GM19043 (cell line): Measurements from ENCODE around the gene LRRC49.
"Not testable (repeated sequence)": the region's sequence is repeated elsewhere in the genome, so short reads cannot be mapped to it uniquely, and the experiment has no call there.

Source experiments
- ATAC-seq: cut with Tn5 transposase; IDR thresholded peaks from one replicate; pipeline ENCODE4 v1.9.1; 2021; ENCODE audit warnings: low read depth; ENCODE audit not compliant: unreplicated experiment

The LRRC49 gene

GRCh38 chr15:70967646-70968045 is 75.0 kb downstream of the LRRC49 start:
- no peak for ATAC-seq

GRCh38 chr15:70974004-70974832 is 81.6 kb downstream of the LRRC49 start:
- ATAC-seq: no peak

DNA sequence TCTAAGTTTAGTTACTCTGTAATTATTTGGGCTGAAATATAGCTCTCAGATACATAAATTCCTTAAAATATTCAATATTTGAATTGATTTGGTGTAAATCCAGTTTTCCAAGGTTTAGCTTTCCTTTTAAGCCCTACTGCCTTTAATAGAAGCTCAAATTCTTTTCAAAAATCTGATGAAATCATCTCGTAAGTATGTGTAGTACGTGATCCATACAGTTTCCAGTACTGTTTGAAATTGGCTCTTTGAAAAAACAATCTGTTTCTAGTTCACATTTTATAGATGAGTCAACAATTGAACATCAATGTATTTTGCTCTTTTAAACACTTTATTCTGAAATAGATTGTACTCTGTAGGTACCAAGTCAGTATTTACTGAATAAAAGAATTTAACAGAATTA is 84.2 kb downstream of the LRRC49 start:
- no peak for ATAC-seq

DNA sequence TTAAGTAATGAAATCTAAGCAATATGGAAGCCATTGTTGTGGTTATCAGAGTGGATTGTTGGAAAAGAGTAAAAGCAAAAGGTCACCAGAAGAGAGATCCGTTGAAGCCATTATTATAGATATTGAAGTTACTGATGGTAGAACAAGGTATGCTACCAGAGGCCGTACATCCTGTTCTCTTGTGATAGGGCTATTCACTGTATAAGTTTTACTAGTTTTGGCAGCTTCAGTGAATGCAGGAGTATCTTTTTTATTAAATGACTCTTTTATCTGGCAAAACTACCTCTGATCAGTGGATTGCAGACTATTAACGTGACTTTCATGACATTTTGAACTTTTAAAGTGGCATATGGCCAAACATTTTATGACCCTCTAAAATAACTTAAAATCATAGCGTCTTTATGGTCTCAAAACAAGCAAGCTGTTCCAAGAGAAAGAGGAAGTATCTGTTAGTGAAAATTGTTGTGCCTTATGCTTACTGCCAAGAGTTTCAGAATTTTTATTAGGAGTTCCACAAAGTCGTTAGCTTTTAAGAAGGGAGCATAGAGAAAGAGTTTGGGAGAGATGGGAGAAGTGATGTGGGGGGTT is 102.9 kb downstream of the LRRC49 start:
- ATAC-seq: no peak

GRCh38 chr15:70998319-70998718 is 105.7 kb downstream of the LRRC49 start:
- no peak for ATAC-seq

DNA sequence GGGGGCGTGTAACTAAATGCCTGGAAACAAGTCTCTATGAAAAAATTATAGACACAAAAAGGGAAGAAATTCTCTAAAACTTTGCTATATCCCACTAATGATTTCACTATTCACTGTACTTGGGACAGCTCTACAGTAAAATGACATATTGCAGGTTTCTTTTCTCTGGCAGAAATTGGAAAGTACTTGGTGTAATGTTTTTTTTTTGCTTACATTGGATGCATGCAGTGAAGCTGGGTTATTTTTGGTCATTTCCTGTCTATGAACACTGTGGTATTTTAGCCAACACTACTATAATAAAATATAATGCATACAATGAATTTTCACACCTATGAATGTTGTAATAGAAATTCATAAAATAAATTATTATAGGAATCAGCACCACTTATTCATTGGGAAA is 109.7 kb downstream of the LRRC49 start:
- ATAC-seq: no peak

DNA sequence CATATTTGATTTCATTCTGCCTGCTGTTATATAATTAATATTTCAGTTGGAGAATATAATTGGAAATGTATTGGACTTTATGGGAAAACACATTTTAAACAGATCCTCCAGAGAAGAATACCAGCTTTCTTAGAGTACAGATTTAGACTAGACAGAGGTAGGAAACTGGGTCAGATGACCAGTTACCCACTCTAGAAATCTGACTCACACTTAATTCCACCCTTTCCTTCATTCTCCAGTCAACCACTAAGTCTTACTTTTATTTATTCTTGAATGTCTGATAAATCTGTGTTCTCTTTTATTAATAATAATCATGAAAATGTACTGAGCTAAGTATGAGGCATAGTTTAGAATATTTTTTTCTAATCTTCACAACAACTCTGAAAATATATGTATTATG is 110.7 kb downstream of the LRRC49 start:
- no peak for ATAC-seq

DNA sequence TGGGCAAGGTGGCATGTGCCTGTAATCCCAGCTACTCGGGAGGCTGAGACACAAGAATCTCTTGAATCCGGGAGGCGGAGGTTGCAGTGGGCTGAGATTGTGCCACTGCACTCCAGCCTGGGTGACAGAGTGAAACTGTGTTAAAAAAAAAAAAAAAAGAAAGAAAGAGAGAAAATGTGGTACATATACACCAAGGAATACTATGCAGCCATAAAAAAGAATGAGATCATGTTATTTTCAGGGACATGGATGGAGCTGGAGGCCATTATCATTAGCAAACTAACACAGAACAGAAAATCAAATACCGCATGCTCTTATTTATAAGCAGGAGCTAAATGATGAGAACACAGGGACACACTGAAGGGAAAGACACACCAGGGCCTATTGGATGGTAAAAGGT is 111.9 kb downstream of the LRRC49 start:
- not testable (repeated sequence) for ATAC-seq

DNA sequence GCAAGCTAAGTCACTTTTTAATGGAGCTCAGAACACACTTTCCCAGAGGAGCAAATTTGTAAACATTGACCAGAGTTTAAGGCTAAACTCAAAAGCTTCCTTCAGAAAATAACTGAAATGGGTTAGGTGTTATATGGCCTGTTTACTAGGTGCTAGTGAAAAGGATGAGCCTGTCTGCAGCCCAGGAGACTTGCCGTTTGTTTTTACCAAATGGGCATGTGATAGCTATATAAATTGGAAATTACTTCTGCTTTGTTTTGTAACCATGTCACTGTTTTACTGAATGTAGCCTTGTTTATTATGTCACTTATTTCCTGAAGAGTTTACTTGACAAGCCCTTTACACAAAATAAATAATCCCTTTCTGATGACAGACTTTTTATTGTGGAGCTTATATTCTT is 113.3 kb downstream of the LRRC49 start:
- no peak for ATAC-seq

GRCh38 chr15:71008250-71008870 is 115.7 kb downstream of the LRRC49 start:
- ATAC-seq: no peak

DNA sequence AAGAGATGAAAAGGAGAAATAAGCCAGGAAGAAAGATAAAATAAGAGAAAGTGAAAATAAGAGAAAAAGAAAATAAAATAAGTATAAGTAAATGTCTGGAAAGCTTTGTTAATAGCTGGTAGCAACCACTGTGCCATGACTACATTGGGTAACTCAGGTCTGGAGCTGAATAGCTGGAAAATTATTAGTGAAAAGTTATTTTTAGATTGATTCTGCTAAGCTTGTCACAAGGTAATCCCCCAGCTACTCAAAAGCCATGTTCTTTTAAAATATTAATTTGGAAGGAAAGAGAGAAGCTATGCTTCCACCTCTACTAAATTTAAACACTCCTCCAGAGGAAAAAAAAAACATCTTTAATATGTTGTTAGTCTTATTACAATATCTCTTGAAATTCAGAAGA is 117.8 kb downstream of the LRRC49 start:
- ATAC-seq: no peak

DNA sequence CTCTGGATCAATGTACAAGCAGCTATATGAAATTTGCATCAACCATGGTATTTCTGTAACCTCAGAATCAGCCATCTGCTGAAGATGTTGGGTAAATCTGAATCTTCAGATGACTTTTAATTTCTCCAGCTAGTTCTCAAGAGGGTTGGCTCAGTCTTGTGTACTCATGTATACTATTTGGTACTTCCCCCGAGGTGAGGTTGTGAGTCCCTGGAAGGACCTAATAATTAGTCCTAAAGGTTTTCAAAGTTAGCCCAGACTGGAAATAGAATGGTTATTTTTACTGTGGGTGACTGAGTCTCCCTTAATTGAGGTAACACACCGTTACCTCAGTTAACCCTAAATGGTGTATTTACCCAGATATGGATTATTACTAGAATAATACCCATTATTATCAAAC is 118.4 kb downstream of the LRRC49 start:
- ATAC-seq: no peak

GRCh38 chr15:71011503-71012155 is 119.0 kb downstream of the LRRC49 start:
- ATAC-seq: no peak

DNA sequence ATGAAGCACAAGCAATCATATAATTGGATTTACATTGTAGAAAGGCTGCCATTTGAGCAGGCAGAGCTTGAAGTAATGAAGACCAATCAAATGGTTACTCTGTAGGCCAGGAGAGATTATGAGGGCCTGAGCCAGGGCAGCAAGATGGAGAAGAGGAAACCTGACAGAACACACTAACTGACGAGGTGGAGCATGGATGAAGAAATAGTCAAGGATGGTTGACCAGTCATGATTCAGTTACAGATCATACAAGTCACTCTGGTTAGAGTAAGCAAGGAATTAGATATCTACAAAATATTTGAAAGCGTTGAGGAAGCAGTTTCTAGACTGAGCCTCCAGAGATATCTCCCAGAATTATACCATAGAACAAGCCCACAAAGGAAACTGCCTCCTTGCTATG is 120.8 kb downstream of the LRRC49 start:
- ATAC-seq: no peak

DNA sequence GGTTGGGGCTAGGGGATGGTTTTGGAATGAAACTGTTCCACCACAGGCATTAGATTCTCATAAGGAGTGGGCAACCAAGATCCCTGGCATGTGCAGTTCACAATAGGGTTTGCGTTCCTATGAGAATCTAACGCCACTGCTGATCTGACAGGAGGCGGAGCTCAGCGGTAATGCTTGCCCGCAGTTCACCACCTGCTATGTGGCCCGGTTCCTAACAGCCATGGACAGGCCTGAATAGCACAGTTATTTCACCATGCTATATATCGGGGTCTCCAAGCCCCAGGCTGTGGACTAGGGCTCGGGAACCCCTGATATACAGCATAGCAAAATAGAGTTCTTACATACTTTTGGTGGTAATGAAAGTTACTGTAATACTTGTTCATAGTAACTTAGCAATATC is 122.7 kb downstream of the LRRC49 start:
- ATAC-seq: no peak

GRCh38 chr15:71031232-71031631 is 138.6 kb downstream of the LRRC49 start:
- not testable (repeated sequence) for ATAC-seq

DNA sequence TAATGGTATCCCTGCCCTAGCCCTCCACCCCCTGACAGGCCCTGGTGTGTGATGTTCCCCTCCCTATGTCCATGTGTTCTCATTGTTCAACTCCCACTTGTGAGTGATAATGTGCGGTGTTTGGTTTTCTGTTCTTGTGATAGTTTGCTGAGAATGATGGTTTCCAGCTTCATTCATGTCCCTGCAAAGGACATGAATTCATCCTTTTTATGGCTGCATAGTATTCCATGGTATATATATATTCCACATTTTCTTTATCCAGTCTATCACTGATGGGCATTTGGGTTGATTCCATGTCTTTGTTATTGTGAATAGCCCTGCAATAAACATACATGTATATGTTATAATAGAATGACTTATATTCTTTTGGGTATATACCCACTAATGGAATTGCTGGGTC is 142.9 kb downstream of the LRRC49 start:
- ATAC-seq: not testable (repeated sequence)

- ATAC-seq: no peak
These were observed 149.8 kb downstream of the LRRC49 start for GRCh38 chr15:71042356-71042922.

DNA sequence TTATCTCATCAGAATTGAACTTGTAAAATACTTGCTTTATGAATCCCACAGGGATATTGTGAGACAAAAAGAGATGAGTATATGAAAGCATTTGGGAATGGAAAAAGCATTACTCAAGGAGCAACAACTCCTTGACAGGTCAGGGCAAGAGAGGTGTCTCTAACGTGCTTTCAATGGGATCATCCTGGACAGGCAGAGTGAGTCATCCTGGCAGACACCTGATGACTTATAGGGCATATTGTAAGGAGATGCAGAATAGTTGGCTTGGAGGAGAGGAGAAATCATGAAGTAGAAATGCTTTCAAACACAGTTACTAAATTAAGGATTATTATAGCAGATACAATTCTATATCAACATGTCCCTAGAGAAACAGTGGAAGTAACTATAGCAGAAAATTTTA is 150.7 kb downstream of the LRRC49 start:
- no peak for ATAC-seq

DNA sequence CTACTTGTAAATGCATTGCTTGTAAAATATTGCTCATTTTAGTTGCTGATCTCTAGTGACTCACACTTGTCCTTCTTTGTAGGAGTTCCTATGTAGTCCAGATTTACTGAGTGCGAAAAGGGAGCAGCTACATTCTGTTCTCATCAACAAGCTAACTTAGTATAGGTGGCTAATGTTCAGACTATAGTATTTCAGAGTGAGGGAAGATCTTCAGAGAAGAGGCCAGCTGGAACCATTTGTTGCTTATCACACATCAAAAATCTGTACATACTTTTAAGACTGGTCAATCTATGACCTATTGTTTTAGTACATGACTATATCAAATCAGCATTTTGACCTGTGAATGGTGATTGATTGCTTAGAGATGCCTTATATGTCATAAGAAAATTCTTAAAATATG is 151.4 kb downstream of the LRRC49 start:
- no peak for ATAC-seq

GRCh38 chr15:71046146-71046545 is 153.5 kb downstream of the LRRC49 start:
- ATAC-seq: not testable (repeated sequence)
